ENCODE measurements around the gene SETD3. TPM values are rescaled to one million over a fixed set of nuclear protein-coding genes. Genes with fewer than 3 reads are reported as not detected.

SETD3 gene
- total and polyA plus RNA-seq, 8 donors, result 24.1 to 119 (median 41.2) TPM

DNA sequence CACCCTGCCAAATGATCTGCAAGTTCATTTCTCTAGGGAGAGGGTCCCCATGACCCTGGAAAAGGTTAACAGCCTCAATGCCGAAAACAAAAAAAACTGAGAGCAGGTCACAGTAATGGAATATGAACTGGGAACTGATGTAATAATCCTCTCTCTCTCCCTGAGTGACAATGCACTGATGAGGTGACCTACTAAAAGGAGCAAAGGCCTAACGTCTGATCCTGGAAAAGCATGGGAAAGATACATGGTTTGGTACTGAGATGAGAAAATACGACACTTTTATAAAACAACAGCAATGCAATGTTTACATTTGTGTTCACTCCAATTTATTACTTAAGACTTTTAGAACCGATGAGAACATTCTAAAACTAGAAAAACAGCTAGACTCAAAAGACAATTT, 27.7 kb downstream of the SETD3 start:
- intact Hi-C loops (cut with DNase I; ENCODE audit: low total_unique reads), result no loop called here
- peaks cover 14 to 98% (median 91%) of the 10 kb centered on the region in 4 donors for H3K36me3 ChIP-seq
- no peaks in the 10 kb centered on the region for H3K9me3 ChIP-seq

DNA sequence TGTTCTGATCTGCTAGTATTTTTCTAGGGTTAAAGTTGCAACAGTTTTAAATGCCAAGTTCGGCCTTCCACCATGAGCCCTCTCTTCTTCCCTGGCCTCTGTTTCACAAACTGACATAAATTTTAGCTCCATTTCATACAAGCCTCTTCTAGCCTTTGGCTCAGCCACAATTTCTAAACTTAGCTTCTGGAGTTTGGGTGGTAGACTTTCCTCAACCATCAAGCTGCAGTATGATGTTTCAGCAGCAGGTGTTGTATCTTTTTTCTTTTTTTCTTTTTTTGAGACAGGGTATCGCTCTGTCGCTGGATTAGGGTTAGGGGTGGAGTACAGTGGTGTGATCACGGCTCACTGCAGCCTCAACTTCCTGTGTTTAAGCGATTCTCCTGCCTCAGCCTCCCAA, 29.4 kb downstream of the SETD3 start:
- TF ChIP-seq POLR2A (IDR thresholded peaks at IDR 0.05) (no peak), EP300 (IDR thresholded peaks at IDR 0.05) (no peak), POLR2AphosphoS5 (IDR thresholded peaks at IDR 0.05) (no peak)
- TF ChIP-seq, protein P1, sequence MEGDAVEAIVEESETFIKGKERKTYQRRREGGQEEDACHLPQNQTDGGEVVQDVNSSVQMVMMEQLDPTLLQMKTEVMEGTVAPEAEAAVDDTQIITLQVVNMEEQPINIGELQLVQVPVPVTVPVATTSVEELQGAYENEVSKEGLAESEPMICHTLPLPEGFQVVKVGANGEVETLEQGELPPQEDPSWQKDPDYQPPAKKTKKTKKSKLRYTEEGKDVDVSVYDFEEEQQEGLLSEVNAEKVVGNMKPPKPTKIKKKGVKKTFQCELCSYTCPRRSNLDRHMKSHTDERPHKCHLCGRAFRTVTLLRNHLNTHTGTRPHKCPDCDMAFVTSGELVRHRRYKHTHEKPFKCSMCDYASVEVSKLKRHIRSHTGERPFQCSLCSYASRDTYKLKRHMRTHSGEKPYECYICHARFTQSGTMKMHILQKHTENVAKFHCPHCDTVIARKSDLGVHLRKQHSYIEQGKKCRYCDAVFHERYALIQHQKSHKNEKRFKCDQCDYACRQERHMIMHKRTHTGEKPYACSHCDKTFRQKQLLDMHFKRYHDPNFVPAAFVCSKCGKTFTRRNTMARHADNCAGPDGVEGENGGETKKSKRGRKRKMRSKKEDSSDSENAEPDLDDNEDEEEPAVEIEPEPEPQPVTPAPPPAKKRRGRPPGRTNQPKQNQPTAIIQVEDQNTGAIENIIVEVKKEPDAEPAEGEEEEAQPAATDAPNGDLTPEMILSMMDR (IDR thresholded peaks at IDR 0.05), result no peak
- WGBS, 5 donors, result 92 to 98% (median 96%) methylated on average over 5 of the region's 5 CpGs
- Histone ChIP-seq H3K9me3 (no peaks in the 10 kb centered on the region), H3K36me3 (peaks cover 26 to 98% (median 92%) of the 10 kb centered on the region in 4 donors), H3K27me3 (no peaks in the 10 kb centered on the region), H3K4me1 (peaks cover 0 to 8% (median 0%) of the 10 kb centered on the region in 4 donors), H3K4me3 (no peak overlapping the region), H3K27ac (no peak overlapping the region)
- no peak for DNase-seq
- intact Hi-C loops (cut with DNase I; ENCODE audit: low total_unique reads), result no loop called here

More for the DNA sequence above, 27.7 kb downstream of the SETD3 start:
- H3K4me1 ChIP-seq, result peaks cover 0 to 2% (median 0%) of the 10 kb centered on the region in 4 donors
- H3K27me3 ChIP-seq, result no peaks in the 10 kb centered on the region
- no peak for DNase-seq
- 74 to 87% (median 77%) methylated on average over 4 of the region's 4 CpGs for WGBS, 5 donors
- TF ChIP-seq, protein P1 (IDR thresholded peaks at IDR 0.05), result no peak
- TF ChIP-seq POLR2AphosphoS5 (IDR thresholded peaks at IDR 0.05) (no peak), EP300 (IDR thresholded peaks at IDR 0.05) (no peak), POLR2A (IDR thresholded peaks at IDR 0.05) (no peak)
- H3K27ac ChIP-seq, result no peak overlapping the region
- no peak overlapping the region for H3K4me3 ChIP-seq

DNA sequence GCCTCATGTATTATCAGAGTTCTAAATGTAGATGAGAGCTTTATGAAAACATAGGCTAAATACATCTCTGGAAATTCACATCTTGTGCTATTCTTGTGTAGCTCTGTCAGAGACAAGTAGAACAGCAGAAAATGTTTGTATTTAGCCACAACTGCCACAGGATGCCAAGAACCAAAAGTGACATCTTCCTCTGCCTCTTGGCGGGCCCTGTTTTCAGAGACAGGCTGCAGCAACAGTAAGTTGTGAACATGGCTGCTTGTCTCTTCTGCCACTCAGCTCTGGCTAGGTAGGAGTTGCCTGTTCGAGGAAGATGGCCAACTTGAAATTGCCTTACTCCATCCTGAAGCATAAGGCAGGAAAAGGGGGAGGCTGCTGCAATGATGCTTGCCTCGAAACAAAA, 30.4 kb downstream of the SETD3 start:
- Histone ChIP-seq H3K9me3 (no peaks in the 10 kb centered on the region), H3K4me1 (peaks cover 0 to 8% (median 0%) of the 10 kb centered on the region in 4 donors), H3K36me3 (peaks cover 26 to 96% (median 90%) of the 10 kb centered on the region in 4 donors), H3K27me3 (no peaks in the 10 kb centered on the region), H3K4me3 (no peak overlapping the region), H3K27ac (no peak overlapping the region)
- intact Hi-C loops (cut with DNase I; ENCODE audit: low total_unique reads), result no loop called here
- TF ChIP-seq POLR2A (IDR thresholded peaks at IDR 0.05) (no peak), POLR2AphosphoS5 (IDR thresholded peaks at IDR 0.05) (no peak), EP300 (IDR thresholded peaks at IDR 0.05) (no peak)
- TF ChIP-seq, protein P1 (IDR thresholded peaks at IDR 0.05), result no peak
- WGBS, 5 donors, result 89 to 100% (median 95%) methylated on average over 3 of the region's 3 CpGs
- DNase-seq, result no peak

DNA sequence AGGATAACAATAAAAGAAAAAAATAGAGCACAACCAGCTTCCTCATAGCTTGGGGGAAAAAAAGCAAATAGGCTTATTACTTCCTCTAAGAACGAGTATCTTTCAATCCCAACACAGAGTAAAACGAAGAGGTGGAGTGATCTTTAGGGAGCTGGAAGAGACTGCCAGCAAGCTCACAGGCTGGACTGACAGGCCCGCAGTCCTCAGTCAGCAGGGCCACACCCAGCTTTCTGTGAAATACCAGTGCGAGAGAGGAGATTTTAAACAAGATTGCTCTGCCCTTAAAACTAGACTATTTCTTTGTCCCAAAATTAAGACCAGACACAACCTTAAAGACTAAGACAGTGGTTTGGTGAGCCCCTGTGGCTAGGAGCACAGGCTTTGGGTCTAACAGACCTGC, 32.9 kb downstream of the SETD3 start:
- WGBS, 5 donors, result 34 to 60% (median 47%) methylated on average over 4 of the region's 4 CpGs
- Histone ChIP-seq H3K27me3 (no peaks in the 10 kb centered on the region), H3K27ac (no peak overlapping the region), H3K4me1 (peaks cover 0 to 8% (median 0%) of the 10 kb centered on the region in 4 donors), H3K9me3 (no peaks in the 10 kb centered on the region), H3K4me3 (no peak overlapping the region), H3K36me3 (peaks cover 26 to 94% (median 88%) of the 10 kb centered on the region in 4 donors)
- DNase-seq, result no peak
- TF ChIP-seq POLR2A (IDR thresholded peaks at IDR 0.05) (no peak), EP300 (IDR thresholded peaks at IDR 0.05) (no peak), POLR2AphosphoS5 (IDR thresholded peaks at IDR 0.05) (no peak)
- TF ChIP-seq, protein P1 (IDR thresholded peaks at IDR 0.05), result no peak
- intact Hi-C loops (cut with DNase I; ENCODE audit: low total_unique reads), result no loop called here

All from stomach (tissue), 9 donors.